Renal cortex interstitium (tissue), 11 donors: ENCODE measurements around the gene MSH5. TPM values are rescaled to one million over a fixed set of nuclear protein-coding genes. Genes with fewer than 3 reads are reported as not detected.

Experiments used
- DNase-seq, 11 donors: peaks; one replicate each; pipeline ENCODE4 v3.0.0-alpha.2; 2013; ENCODE audit warnings: low read depth in 9 of 11, low spot score in 4 of 11; ENCODE audit errors: extremely low read depth in 1 of 11
- polyA plus RNA-seq, 3 donors: library from polyadenylated mRNA; unstranded; fragments of 120-200 nt; gene quantifications; one replicate each; pipeline ENCODE4 v1.2.1, GENCODE V29; 2013; ENCODE audit not compliant: insufficient read length in 3 of 3

Gene MSH5
- polyA plus RNA-seq, 3 donors = 21.4 to 59.0 (median 22.1) TPM

DNA sequence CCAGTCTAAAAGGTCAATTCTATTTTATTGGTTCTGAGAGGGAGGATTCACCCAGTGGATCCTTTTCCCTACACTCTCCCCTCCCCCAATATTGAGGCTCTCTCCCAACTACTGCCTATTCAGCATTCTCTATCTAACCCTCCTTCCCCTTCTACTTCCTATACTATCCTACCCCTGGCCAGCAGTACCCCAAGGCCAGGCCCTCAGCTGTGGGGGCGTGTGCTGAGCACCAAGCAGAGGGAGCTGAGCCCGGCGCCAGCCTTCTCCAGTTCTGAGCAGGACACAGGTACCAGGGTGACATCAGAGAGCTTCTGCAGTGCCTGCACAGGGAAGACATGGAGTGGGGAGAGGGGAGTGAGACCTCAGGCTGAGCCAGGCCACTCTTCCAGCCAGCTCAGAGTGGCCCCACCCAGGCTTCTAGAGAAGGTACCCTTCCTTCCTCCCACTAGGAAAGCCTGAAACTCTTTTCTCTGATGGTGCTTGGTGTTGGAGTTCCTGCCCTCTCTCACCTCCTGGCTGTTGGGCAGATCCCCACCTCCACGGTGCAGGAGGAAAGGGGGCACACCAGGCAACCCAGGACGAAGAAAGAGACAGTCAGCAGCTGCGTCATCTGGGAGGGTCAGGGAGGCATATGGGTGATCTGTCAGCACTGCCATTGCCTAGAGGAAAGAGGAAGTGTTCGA lies 12.6 kb upstream of the MSH5 start:
- DNase-seq = no peak

DNA sequence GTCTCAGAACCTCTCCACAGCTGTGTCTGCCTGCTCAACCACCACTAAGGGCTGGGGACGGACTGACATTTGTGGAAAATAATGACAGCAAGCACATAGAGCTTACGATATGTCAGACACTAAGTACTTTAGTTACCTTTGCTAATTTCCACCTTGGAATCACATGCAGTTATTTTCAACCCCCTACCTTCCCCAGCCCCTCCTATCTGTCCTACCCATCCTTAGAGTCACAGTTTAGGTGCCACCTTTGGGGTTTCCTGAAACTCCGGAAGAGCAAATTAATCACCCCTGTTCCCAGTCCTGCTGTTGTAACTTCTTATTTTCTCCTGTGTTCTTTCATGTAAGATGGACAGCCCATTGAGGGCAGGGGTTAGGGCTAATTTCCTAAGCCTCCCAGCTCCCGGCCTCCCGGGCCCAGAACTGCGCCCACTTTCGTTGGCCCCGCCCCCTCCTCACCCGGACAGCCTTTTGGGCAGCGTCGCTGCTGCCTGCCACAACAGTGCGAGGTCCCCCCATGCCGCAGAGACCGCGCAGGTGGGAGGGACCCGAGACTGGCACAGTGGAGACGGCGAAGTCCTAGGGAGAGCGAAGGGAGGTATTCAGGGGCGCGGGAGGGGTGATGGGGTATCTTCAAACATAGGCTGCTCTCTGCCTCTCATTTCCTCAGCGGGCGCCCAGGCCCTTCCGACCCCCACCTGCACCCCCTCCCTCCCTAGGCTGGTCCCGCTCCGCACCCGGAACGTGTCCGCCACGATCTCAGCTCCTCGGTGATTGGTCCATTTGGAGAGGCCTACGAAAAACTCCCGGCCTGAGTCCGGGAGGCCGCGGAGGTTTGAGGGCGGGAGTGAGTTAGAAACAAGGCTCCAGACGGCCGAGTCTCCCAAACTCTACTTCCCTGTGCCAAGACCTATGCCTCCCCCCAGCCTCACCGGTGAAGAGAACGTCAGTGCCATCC lies 11.8 kb upstream of the MSH5 start:
- no peak for DNase-seq

- no peak for DNase-seq
Measured at GRCh38 chr6:31728767-31729514, 10.9 kb upstream of the MSH5 start, which contains the start of gene DDAH2. DDAH2 (minus strand) TSS chr6:31729299; CDS start chr6:31729161, 138 bp downstream.

DNA sequence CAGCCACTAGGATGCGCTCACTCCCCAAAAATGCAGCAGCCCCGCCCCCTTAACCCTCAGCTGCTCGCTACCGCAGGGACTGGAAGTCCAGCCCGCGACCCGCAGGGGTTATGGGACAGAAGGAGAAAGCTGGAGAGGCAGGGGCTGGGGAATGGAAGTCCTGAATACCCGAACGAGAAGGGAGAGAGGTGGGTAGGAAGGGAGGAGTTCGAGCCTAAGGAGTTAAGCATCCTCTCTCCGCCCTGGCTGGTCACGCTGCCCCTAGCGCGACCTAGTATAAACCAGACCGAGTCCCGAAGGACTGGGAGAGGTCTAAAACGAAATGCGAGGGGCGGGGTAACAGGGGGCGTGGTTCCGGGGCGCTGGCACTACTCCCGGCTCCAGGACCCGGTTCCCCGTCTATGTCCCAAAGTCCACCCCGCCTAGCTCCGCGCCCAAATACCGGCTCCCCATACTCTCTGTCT lies 10.3 kb upstream of the MSH5 start:
- peak in 10 of 11 donors; percentile 84 to 92 (median 88) for DNase-seq

GRCh38 chr6:31729979-31730630 lies 9.7 kb upstream of the MSH5 start:
- peak in 10 of 11 donors; percentile 82 to 92 (median 90) for DNase-seq

GRCh38 chr6:31730631-31731086 lies 9.1 kb upstream of the MSH5 start:
- DNase-seq = no peak

- DNase-seq = no peak
Measured at GRCh38 chr6:31732029-31732428, 7.8 kb upstream of the MSH5 start.

DNA sequence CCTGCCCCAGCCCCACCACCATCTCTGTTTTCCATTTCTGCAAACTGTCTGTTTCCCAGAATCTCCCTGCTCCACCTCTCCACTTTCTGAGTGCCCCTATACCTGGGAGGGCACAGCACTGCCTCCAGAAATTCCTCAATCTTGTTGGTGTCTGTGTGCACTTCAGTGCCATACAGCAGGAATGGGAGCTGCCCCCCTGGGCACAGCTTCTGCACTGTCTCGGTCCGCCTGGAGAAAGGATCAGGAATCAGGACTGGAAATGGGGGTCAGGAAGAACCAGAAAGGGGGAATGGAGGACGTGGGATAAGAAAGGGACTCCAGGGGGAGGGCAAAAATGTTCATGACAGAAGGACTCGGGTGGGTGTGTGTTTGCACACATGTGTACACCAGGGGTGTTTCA lies 6.1 kb upstream of the MSH5 start:
- no peak for DNase-seq

DNA sequence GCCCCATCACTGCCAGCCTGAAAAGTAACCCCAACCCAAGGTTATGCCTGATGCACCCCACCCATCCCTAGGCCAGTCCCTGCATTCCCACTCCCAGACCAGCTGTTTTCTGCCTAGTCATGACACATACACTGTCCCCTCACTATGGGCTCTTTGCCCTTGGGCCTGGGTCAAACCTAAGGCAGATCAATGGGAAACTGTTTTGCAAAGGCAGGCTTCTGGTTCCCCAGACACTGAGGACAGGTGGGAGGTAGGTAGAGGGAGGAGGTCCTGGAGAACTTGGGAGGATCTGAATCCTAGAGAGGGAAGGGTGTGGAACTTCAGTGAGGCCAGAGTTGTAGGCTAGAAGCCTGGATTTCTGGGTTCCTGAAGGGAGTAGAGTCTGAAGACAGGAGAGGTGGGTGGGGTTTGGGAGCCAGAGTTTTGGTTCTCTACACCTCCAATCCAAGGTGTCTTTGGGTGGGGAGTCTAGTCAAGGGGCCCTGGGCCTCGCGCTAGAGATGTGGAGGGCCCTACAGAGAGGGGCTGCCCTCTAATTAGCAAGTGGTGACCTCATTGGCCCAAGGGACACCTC lies 5.5 kb upstream of the MSH5 start:
- no peak for DNase-seq

- peak in 1 of 11 donors; percentile 19 for DNase-seq
Measured at GRCh38 chr6:31734821-31735406, 4.9 kb upstream of the MSH5 start.

DNA sequence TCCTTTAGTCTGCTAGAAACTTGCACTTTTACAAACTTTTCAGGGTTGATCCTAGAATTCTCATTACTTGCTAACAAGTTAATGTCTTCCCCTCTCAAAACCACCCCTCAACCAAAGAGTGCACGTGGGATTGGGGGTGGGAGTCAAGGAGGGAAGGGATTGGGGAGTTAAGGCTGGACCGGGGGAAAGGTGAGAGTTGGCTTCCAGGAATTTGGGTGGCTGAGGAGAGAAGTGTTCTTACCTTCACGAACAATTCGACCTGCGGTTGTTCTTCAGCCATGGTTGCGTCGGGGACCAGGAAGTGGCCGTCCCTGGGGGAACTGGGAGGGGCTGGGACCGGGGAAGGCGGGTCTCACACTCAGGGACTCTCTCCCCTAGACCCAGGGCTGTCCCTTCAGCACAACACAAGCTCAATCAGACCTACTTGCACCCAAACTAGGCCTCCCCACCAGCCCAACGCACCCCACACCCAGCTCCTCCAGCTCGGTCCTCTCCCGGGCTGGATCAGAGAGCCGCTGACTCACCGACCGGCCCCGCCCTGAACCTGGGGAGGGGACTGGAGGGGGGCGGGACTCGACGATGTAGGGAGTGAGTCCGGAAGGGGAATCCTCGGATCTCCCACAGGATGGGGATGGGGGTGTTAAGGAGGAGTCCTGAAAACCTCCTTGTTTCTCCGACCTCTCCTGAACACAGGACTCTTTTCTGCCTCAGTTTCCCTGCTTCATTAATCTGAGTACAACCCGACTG lies 3.6 kb upstream of the MSH5 start, which contains the start of gene CLIC1:
Gene CLIC1 (minus strand): TSS at position 510 of the 747 bp plus-strand sequence. CDS start 230 bp downstream, at position 280.
- peak in 2 of 11 donors; percentile 74 to 75 for DNase-seq

DNA sequence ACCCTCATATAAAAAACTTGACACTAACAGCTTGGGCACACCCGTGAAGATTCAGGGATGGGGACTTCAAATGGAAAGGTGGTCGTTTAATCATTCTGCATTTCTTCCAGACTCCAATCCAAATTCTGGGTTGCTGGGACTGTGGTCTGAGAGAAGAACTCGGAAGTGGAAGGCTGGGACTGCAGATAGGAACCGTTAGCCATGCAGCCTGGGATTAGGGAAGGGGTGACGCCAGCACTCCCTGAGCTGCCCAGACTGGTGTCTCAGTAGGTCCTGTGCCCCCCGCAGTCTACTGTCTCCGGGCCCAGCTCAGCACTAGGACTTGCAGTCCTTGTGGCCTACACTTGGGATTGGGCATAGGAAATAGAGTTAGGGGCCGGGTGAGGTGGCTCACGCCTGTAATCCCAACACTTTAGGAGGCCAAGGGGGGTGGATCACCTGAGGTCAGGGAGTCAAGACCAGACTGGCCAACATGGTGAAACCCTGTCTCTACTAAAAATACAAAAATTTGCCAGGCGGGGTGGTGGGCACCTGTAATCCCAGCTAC lies 3.0 kb upstream of the MSH5 start:
- no peak for DNase-seq

DNA sequence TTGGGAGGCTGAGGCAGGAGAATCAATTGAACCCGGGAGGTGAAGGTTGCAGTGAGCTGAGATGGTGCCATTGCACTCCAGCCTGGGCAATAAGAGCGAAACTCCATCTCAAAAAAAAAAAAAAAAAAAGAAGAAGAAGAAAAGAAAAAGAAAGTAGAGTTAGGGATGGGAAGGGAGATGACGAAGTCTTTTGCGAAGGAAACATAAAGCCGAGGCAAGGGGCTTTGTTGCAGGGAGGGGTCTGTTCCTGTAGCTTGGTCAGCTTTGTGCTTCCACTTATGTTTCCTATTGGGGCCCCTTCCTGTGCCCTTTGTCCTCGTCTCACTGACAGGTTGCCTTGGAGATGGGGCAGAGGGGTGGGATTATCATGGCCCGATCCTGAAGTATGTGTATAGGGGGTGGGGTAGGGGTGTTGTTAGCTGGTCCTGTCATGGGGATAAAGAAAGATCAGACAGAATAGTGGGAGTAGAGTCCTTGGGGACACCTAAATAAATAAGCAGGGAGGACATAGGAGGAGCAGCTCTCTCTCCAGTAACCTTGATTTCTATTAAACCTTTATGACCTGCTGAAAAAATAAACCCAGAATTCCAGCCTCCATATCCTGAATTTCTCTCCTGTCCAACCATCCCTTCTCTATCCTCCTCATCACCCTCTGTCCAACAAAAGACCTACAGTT lies 2.4 kb upstream of the MSH5 start:
- peak in 2 of 11 donors; percentile 64 to 79 for DNase-seq

DNA sequence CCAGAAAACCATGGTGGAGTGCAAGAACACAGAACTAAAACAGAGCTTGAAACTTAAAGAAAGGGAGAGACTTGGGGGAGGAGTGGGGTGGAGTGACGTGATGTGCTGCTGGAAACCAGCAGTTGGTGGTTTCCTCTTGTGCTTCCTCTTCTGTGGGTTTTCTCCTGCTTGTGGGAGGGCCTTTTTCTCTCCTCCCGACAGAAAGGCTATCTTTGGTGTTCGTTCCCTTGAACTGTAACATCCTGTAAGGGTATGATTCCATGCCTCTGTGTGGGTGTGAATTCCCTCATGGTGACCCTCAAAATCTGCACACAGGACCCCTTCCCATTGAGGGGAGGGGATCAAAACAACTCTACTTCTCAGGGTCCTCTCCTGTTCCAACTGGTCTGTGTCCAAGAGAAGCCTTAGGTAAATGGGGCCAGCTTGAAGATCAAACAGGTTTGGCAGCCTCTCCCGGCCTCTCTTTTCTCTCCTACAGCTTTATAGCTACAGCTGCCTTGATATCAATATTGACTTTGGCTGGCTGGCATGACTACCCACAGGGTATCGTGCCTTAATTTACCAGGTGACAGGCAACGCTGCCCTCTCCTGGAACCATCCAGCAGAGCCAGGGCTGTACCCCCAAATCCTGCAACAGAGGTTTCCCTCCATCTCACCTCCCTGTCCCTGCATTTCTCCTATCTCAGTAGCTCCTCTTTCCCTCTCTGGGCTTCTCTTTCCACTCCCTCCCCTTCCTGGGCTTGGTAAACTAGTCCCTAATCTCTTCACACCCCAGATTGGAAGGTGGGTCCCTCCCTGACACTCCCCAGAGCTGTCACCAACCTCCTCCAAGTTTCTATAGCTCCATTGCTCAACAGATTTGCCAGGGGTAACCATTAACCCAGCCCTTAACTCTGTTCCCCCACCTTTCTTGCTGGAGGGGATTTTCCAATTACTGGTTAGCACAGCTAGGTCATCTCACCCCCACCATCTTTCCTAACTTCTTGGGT lies 1.5 kb upstream of the MSH5 start:
- DNase-seq = peak in 5 of 11 donors; percentile 59 to 86 (median 79)
